H1 (cell line): Measurements from ENCODE around the gene TIE1. TPM values are rescaled to one million over a fixed set of nuclear protein-coding genes. Genes with fewer than 3 reads are reported as not detected.

ENCODE experiments used
- CTCF ChIA-PET: fragments of 300-600 bp; sonication (Branson Sonifier 250); formaldehyde crosslinking; loops from one replicate; lab custom pipeline; 2021; ENCODE audit not compliant: partially characterized antibody; lab: Charles Lee
- POLR2A ChIA-PET: fragments of 300-600 bp; sonication (Branson Sonifier 250); formaldehyde crosslinking; loops from one replicate; lab custom pipeline; 2021; ENCODE audit warnings: inconsistent platforms; ENCODE audit not compliant: partially characterized antibody; lab: Charles Lee
- DNase-seq, 2 experiments: peaks; one replicate each; pipeline versions ENCODE4 v3.0.0 to v3.0.0-alpha.2; 2010 to 2022; ENCODE audit warnings: low spot score in 2 of 2, low read depth in 1 of 2, mixed read lengths in 1 of 2
- FAIRE-seq: peaks from 2 replicates; lab custom pipeline; 2011; peaks lifted over from hg19 to GRCh38; lab: Jason Lieb, UNC
- H2AFZ ChIP-seq: 2 replicates; pipeline ENCODE4 v1.8.1; 2012; ENCODE audit warnings: low read length, inconsistent platforms
- H2AK5ac ChIP-seq: 2 replicates; pipeline ENCODE4 v1.6.1; 2013; ENCODE audit warnings: low read depth, low read length
- H2BK120ac ChIP-seq: replicated peaks from 2 replicates; pipeline ENCODE3; 2013; ENCODE audit warnings: low read depth, low read length, inconsistent platforms
- H2BK12ac ChIP-seq: 2 replicates; pipeline ENCODE4 v1.6.1; 2013; ENCODE audit warnings: low read depth, low read length
- H2BK15ac ChIP-seq: 2 replicates; pipeline ENCODE4 v1.6.1; 2013; ENCODE audit warnings: low read length
- H2BK20ac ChIP-seq: 2 replicates; pipeline ENCODE4 v1.6.1; 2013; ENCODE audit warnings: low read length
- H2BK5ac ChIP-seq: 2 replicates; pipeline ENCODE4 v1.6.1; 2013; ENCODE audit warnings: low read depth, low read length
- H3K14ac ChIP-seq: 2 replicates; pipeline ENCODE4 v1.6.1; 2013; ENCODE audit warnings: inconsistent platforms; ENCODE audit not compliant: insufficient read length
- H3K18ac ChIP-seq: 2 replicates; pipeline ENCODE4 v1.6.1; 2013; ENCODE audit warnings: low read length; ENCODE audit errors: extremely low read depth
- H3K23ac ChIP-seq: 2 replicates; pipeline ENCODE4 v1.6.1; 2013; ENCODE audit warnings: inconsistent platforms; ENCODE audit not compliant: insufficient read length
- H3K23me2 ChIP-seq: 2 replicates; pipeline ENCODE4 v1.6.1; 2013; ENCODE audit warnings: low read depth, low read length
- H3K27ac ChIP-seq: 2 replicates; pipeline ENCODE4 v1.6.1; 2011; ENCODE audit warnings: low read depth, low read length, inconsistent platforms
- H3K27me3 ChIP-seq, 4 experiments: replicated peaks in 1 of 4; 1 replicate in 1 of 4; 2 replicates in 3 of 4; pipeline versions ENCODE4 v1.6.1 to v1.8.1; 2011 to 2013; ENCODE audit warnings: low read length in 3 of 4, mild to moderate bottlenecking in 3 of 4, inconsistent platforms in 2 of 4, mixed read lengths in 2 of 4, moderate library complexity in 1 of 4; ENCODE audit not compliant: control insufficient read depth in 3 of 4, insufficient read depth in 3 of 4; ENCODE audit errors: extremely low read depth in 1 of 4
- H3K36me3 ChIP-seq, 4 experiments: 2 replicates each; pipeline versions ENCODE4 v1.6.1 to v1.8.1; 2011 to 2013; ENCODE audit warnings: mild to moderate bottlenecking in 4 of 4, low read length in 3 of 4, moderate library complexity in 2 of 4, control low read depth in 1 of 4, inconsistent platforms in 1 of 4; ENCODE audit not compliant: insufficient read depth in 4 of 4, control insufficient read depth in 2 of 4
- H3K4ac ChIP-seq: replicated peaks from 2 replicates; pipeline ENCODE3; 2013; ENCODE audit warnings: low read length, low read depth, mixed read lengths, inconsistent platforms; ENCODE audit not compliant: insufficient read length
- H3K4me1 ChIP-seq, 4 experiments: replicated peaks in 1 of 4; 1 replicate in 1 of 4; 2 replicates in 3 of 4; pipeline versions ENCODE4 v1.6.1 to v1.8.1; 2011 to 2013; ENCODE audit warnings: low read length in 3 of 4, inconsistent platforms in 2 of 4, mixed read lengths in 1 of 4; ENCODE audit not compliant: insufficient read depth in 4 of 4, control insufficient read depth in 3 of 4
- H3K4me2 ChIP-seq, 2 experiments: 2 replicates each; pipeline versions ENCODE4 v1.6.1 to v1.8.1; 2011 to 2013; ENCODE audit warnings: low read depth in 2 of 2, low read length in 2 of 2, control low read depth in 1 of 2, inconsistent platforms in 1 of 2, mild to moderate bottlenecking in 1 of 2; ENCODE audit not compliant: insufficient read depth in 1 of 2
- H3K4me3 ChIP-seq, 4 experiments: fragments of 200-600, 300-600 bp in 1 of 4; sonication (generic), shearing (Covaris generic), sonication (Bioruptor Twin) in 1 of 4; 2 replicates each; pipeline versions ENCODE4 v1.5.1 to v1.8.1; 2011 to 2016; ENCODE audit warnings: low read length in 4 of 4, low read depth in 3 of 4, control low read depth in 2 of 4, inconsistent platforms in 2 of 4, mild to moderate bottlenecking in 2 of 4, mixed read lengths in 1 of 4, moderate library complexity in 1 of 4; ENCODE audit not compliant: insufficient read depth in 2 of 4; ENCODE audit errors: extremely low read depth in 1 of 4
- H3K56ac ChIP-seq: replicated peaks from 2 replicates; pipeline ENCODE3; 2013; ENCODE audit warnings: low read depth, mild to moderate bottlenecking, mixed read lengths, low read length, inconsistent platforms; ENCODE audit not compliant: insufficient read length
- H3K79me1 ChIP-seq: 2 replicates; pipeline ENCODE4 v1.6.1; 2013; ENCODE audit warnings: low read depth, low read length, control low read depth
- H3K79me2 ChIP-seq, 2 experiments: 2 replicates each; pipeline versions ENCODE4 v1.6.1 to v1.8.1; 2012 to 2013; ENCODE audit warnings: low read length in 2 of 2, mild to moderate bottlenecking in 2 of 2, inconsistent platforms in 1 of 2; ENCODE audit not compliant: insufficient read depth in 2 of 2, control insufficient read depth in 1 of 2
- H3K9ac ChIP-seq, 4 experiments: replicated peaks in 1 of 4; 1 replicate in 1 of 4; 2 replicates in 3 of 4; pipeline versions ENCODE4 v1.6.1 to v1.8.1; 2011 to 2013; ENCODE audit warnings: low read depth in 3 of 4, low read length in 3 of 4, control low read depth in 2 of 4, mild to moderate bottlenecking in 2 of 4, moderate library complexity in 2 of 4, inconsistent platforms in 1 of 4; ENCODE audit errors: extremely low read depth in 1 of 4
- H3K9me3 ChIP-seq, 2 experiments: 2 replicates each; pipeline versions ENCODE4 v1.6.1 to v1.8.1; 2012 to 2013; ENCODE audit warnings: mild to moderate bottlenecking in 2 of 2, moderate library complexity in 2 of 2, control low read depth in 1 of 2, inconsistent platforms in 1 of 2, low read depth in 1 of 2, low read length in 1 of 2, mixed read lengths in 1 of 2; ENCODE audit not compliant: insufficient read depth in 2 of 2
- H4K20me1 ChIP-seq, 2 experiments: replicated peaks in 1 of 2; 2 replicates each; pipeline versions ENCODE3 to v1.8.1; 2011 to 2013; ENCODE audit warnings: inconsistent platforms in 2 of 2, low read length in 2 of 2, mild to moderate bottlenecking in 1 of 2; ENCODE audit not compliant: insufficient read depth in 2 of 2, control insufficient read depth in 1 of 2
- H4K5ac ChIP-seq: 2 replicates; pipeline ENCODE4 v1.6.1; 2013; ENCODE audit warnings: low read length, low read depth, mixed read lengths, inconsistent platforms; ENCODE audit not compliant: insufficient read length
- H4K8ac ChIP-seq: 2 replicates; pipeline ENCODE4 v1.8.0; 2013; ENCODE audit warnings: mild to moderate bottlenecking, moderate library complexity, low read length, inconsistent platforms; ENCODE audit not compliant: insufficient read depth; ENCODE audit errors: extremely low read depth
- H4K91ac ChIP-seq: replicated peaks from 2 replicates; pipeline ENCODE3; 2013; ENCODE audit warnings: low read length, mixed read lengths, inconsistent platforms; ENCODE audit not compliant: insufficient read length
- BACH1 ChIP-seq: IDR thresholded peaks from 2 replicates; pipeline ENCODE4 v1.6.1; 2012; ENCODE audit warnings: low read length, improper control_type of control experiment
- TCF12 ChIP-seq: IDR thresholded peaks from 2 replicates; pipeline ENCODE4 v1.6.1; 2011; ENCODE audit warnings: low read depth, mild to moderate bottlenecking, low read length
- WGBS, 2 experiments: shearing (Covaris generic) in 1 of 2; methylation state at CpG; one replicate each; pipeline versions ENCODE4 v1.1.6 to v1.1.7; 2013 to 2015; ENCODE audit warnings: low lambda C conversion rate in 2 of 2, mixed read lengths in 2 of 2, inconsistent platforms in 1 of 2, low coverage in 1 of 2, missing lambda C conversion rate in 1 of 2; ENCODE audit not compliant: insufficient replicate concordance in 2 of 2, insufficient coverage in 1 of 2, insufficient read length in 1 of 2; ENCODE audit errors: extremely low coverage in 1 of 2, missing lambda C conversion rate in 1 of 2; 5-methylcytosine and 5-hydroxymethylcytosine counted together
- polyA plus RNA-seq, 7 experiments: library from polyadenylated mRNA; depleted of rRNA in 3 of 7; stranded (reverse) in 5 of 7; unstranded in 2 of 7; fragments of >200 nt in 5 of 7; fragments of 200-250 nt in 2 of 7; gene quantifications; 1 replicate in 5 of 7; 2 replicates in 1 of 7; 4 replicates in 1 of 7; pipeline versions ENCODE4 v1.2.1 to v1.2.3, GENCODE V29; 2011 to 2013; ENCODE audit warnings: missing spikeins in 2 of 7, mixed read lengths in 2 of 7
- total RNA-seq: library from RNA; stranded (reverse); fragmentation: NEBNext Ultra II Directional; extraction: Animal tissue kit (Norgen Biotek cat#: 25700); gene quantifications from 2 replicates; pipeline ENCODE4 v1.2.1, GENCODE V29; 2021

Gene TIE1
- total and polyA plus RNA-seq, 2 of the 8 experiments (the other 6 are each of a cell fraction or from before 2014, with no cell fraction given), result 0.74 to 2.2 TPM

DNA sequence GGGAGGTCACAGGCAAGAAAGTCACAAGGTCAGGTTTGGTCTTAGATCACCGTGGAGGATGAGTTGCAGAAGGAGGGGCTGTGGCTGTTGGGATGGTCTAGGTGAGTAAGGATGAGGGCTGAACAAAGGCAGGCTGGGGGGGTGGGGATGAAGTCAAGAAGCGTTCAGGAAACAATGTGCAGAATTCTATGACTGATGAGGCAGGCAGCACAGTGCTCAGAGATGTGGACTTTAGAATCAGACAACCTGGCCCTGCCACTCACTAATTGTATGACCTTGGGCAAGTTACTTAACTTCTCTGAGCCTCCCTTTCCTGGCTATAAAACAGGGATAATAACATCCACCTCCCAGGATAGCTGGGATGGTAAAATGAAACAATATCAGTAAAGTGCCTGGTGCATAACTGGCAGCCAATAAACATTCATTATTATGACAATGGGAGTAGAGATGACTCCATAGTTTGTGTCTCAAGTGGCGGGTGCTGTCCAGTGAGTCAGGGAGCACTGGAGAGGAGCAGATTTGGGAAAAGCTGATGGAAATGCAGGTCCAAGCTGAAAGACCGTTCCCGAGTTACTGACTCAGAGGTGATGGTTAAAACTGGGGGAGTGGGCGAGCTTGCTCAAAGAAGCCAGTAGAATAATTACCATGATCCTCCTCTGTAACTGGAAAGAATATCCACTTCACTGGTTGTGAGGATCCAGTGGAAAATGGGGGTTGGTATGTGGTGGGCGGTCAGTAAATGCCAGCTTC lies 2.1 kb downstream of the TIE1 start:
- H3K23me2 ChIP-seq, result no peaks in the 10 kb centered on the region
- H3K18ac ChIP-seq, result no peak overlapping the region
- H4K8ac ChIP-seq, result no peak overlapping the region
- H4K20me1 ChIP-seq, result no peaks in the 10 kb centered on the region
- CTCF ChIA-PET, result interaction anchor here (1.1 to 3.1 kb wide), 7 partner anchors 14 to 116 kb away, joined by 3 to 12 read pairs (median 4); partner anchors contain the start of gene C1orf210
- H3K56ac ChIP-seq, result no peak overlapping the region
- no peak overlapping the region for H3K9ac ChIP-seq
- H3K23ac ChIP-seq, result no peak overlapping the region
- no peak overlapping the region for H2BK20ac ChIP-seq
- 0 out of 2 replicates have a peak overlapping the region, but pooled peaks have one; percentile 50 for H2BK12ac ChIP-seq
- no peak overlapping the region for H2BK15ac ChIP-seq
- no peak overlapping the region for H2AFZ ChIP-seq
- H4K5ac ChIP-seq, result no peak overlapping the region
- no peak overlapping the region for H3K4me3 ChIP-seq
- H3K79me2 ChIP-seq, result no peaks in the 10 kb centered on the region
- no peak for DNase-seq
- POLR2A ChIA-PET, result interaction anchor here (0.8 kb wide), 1 partner anchor 87 kb away, joined by 3 read pairs; the partner anchor contains the start of genes MED8 and SZT2
- no peak overlapping the region for H3K27ac ChIP-seq
- H3K4me1 ChIP-seq, result peaks cover 0 to 2% (median 2%) of the 10 kb centered on the region in 4 experiments; a peak in 3 of 7 replicates
- H3K27me3 ChIP-seq, result no peaks in the 10 kb centered on the region
- no peak overlapping the region for H2BK120ac ChIP-seq
- no peak overlapping the region for H3K4ac ChIP-seq
- FAIRE-seq, result no peak
- no peak overlapping the region for H3K4me2 ChIP-seq
- no peak overlapping the region for H4K91ac ChIP-seq
- H3K14ac ChIP-seq, result no peak overlapping the region
- no peaks in the 10 kb centered on the region for H3K9me3 ChIP-seq
- no peaks in the 10 kb centered on the region for H3K36me3 ChIP-seq
- H3K79me1 ChIP-seq, result no peaks in the 10 kb centered on the region
- 0 out of 2 replicates have a peak overlapping the region, but pooled peaks have one; percentile 28 for H2AK5ac ChIP-seq
- TF ChIP-seq BACH1 (no peak), TCF12 (no peak)
- WGBS, 2 experiments, result 85% methylated on average over 7 of the region's 7 CpGs; no CpG with 5 or more reads in 1 of the 2 experiments
- H2BK5ac ChIP-seq, result no peak overlapping the region
